HG02642 (cell line): ENCODE data around the gene GPC5.
"Not testable (repeated sequence)": the region's sequence is repeated elsewhere in the genome, so short reads cannot be mapped to it uniquely, and the experiment has no call there.

Source experiments
- ATAC-seq: cut with Tn5 transposase; IDR thresholded peaks from one replicate; pipeline ENCODE4 v1.9.1; 2021; ENCODE audit warnings: mild to moderate bottlenecking; ENCODE audit not compliant: unreplicated experiment, poor library complexity

The GPC5 gene

DNA sequence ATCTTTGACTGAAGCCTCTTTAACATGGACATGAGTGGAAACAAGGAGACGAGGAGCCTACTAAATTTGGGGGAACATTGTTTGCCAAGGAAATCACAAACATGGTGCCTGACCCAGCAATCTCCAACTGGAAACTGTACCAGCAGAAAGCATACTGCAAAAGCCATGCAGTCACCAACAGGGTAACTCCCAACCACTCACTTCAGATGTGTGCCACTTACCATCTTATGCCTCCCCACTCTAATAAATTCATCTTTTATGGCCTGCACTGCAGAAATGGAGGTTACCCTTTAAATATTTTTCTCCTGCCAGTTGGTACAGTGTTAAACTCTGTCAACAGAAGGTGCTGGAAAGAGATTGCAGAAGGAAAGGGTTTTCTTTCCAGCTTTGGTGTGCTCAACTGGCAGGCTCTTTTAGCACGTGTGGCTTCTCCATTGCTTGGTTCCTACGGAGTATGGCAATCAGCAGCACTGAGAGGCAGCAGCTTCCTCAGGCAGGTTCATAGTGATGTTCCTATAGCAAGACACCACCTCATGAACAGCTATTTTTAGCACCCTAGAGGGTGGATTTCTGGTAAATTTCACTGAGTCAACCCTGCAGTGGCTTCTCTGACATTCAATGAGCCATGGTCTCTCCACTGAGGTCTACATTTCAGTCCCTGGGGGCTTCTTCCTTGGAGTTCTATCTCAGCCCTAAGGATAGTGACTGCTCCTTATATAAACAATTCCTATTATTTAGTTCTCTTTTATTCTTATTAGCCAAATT is 29.6 kb upstream of the GPC5 start:
- peak; percentile 41 for ATAC-seq

DNA sequence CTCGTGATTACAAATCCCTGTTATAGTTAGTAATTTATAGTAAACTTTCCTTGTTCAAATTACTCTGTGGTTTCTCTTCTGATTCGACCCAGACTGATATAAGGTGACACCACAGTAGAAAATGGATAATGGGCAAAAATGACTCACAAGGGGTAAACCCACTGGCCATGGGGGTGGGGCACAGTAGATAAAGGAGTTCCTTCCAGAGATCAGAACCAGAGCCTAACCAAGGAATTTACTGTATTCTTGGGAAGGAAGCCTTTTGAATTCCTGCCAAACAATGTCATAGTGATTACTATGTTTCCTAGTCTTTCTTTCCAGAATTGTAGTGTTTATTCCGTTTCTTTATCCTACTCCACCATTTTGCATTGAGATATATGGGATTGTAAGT is 29.0 kb upstream of the GPC5 start:
- peak; percentile 46 for ATAC-seq

DNA sequence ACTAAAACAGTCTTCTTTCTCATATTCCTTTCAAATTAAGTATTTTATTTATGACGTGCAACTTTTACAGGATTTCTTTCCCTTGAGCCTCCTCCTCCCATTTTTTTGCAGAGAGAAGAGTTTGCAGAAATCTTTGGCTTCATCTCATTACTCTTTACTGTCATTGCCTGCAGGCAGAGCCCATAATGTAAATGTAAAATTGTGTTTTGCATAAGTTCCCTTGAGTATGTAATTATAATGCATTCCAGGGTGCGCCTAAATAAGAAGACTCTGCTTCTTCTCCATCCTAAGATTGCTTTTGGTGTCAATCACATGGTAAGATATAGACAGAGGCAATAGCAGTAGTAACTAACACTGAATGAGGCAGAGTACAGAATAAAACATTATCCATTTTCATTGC is 27.9 kb upstream of the GPC5 start:
- ATAC-seq, result no peak

DNA sequence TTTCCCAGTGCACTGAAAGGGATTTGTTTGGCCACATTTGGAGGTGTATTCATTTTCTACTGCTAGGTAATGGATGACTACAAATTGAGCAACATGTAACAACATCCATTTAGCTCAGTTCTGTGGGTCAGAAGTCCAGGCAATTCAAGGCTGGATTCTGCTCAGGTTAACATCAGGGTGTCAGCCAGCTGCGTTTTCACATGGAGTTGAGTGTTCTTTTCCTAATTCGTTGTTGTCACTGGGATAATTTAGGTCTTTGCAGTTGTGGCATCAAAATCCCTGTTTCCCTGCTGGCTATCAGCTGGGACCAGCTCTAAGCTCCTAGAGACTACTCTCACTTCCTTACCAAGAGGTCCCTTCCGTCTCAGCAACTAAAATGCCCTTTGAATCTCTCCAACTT is 25.5 kb upstream of the GPC5 start:
- no peak for ATAC-seq

DNA sequence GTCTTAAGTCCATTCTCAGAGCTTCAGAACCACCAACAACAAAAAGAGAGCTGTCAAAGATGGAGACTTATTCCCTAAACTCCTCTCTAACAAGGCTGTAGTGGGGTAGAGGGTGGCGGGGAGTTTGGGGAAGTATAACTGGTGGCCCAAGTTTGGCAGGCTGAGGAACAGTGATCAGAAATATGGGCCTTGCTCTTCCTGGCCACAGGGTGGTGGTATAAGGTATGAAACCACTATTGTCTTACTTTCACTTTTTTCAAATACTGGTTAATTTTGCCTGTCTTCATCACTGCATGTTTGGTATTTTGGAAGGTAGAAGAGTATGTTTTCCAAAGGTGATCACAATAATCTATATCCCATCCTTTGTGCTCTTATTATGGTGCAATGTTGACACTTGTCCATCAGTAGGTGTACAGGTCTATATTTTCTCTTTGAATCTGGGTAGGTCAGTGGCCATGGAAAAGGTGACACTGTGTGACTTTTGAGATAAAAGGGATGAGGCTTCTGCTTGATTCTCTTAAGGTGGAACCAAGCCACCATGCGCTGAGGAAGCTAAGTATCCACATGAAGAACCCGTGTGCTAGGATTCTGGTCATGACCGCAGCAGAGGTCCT is 23.2 kb upstream of the GPC5 start:
- ATAC-seq, result peak; percentile 96

DNA sequence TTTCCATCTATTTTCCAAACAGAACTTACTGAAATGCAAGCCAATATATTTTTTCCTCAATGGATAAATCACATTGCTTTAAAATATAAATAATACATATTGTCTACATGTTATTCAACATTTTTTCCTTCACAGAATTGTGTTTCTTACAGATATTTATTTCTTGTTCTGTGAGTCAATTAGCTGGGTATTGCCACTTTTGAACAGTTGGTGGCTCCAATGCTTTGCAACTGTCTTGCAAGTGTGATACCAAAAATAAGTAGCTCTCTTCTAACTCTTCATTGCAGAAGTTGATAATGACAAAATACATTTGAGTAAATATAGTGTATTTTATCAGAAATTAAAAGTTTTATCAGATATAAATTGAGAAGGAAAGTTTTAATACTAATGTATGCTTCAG is 17.1 kb upstream of the GPC5 start:
- no peak for ATAC-seq

DNA sequence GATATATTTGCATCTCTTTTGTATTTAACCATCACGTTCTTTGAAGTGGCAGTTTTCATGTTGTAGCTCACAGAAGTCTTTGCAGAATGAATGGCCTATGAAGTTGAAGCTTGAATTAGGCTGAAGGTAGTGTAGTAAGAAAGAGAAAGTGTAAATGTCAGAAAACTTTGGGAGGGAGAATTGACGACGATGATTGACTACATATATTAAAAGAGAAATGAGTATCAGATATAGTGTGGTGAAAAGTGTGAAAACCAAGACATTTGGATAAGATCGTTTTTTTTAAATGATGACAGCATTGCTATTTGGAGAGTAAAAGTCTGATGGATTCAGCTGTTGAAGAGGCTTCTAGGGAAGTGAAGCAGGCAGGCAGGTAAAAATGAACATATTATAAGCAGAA is 14.6 kb upstream of the GPC5 start:
- no peak for ATAC-seq

DNA sequence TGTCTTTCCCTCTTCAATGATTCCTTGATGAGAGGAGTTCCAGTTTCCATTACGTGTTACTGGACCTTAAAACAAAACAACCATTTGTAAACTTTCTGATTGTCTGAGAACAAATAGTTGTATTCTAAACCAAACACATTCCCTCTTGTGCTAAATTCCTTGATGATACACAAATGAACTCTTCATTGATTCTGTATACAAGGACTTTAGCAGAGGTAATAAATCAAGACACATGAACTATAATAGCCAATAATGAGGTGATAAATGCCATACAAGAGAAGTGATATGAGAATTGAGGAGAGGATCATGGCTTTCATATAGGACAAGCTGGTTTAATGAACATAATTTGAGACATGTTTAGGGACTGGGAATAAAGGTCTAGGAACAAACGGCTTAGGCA is 13.5 kb upstream of the GPC5 start:
- ATAC-seq, result no peak

DNA sequence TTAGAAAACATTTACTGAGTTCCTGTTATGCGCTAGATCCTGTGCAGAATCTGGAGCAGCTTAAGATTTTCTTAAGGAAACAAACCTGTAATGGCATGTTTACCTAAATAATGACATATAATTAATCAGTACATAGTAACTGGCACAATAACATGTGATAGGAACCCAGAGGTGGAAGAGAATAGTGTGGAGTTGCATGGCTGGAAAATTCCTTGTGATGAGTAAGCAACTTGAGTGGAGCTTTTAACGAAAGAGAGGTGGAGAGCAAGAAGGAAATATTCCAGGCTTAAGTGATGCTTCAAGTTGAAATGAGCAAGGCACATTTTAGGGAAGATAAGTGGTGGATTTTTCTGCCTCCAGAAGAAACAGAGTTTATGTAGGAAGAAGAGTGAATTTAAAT is 9.2 kb upstream of the GPC5 start:
- ATAC-seq, result no peak

DNA sequence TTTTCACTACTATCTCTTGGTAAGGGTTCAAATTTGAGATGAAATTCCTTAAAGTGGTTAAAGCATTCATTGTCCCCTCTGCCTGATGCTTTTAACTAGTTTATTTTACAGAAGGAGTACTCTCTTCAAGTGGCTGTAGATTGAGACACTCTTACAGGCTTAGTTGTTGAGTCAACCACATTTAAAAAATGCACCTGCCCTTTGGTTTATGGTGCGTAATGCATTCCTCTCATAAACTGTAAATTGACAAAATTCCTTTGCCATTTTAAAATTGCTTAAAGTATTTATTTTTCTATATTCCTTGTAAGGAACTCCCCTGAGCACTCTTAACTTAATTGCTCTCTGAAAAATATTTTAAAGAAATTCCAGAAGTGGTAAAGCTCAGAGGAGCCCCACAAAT is 826 bp upstream of the GPC5 start:
- ATAC-seq, result no peak

DNA sequence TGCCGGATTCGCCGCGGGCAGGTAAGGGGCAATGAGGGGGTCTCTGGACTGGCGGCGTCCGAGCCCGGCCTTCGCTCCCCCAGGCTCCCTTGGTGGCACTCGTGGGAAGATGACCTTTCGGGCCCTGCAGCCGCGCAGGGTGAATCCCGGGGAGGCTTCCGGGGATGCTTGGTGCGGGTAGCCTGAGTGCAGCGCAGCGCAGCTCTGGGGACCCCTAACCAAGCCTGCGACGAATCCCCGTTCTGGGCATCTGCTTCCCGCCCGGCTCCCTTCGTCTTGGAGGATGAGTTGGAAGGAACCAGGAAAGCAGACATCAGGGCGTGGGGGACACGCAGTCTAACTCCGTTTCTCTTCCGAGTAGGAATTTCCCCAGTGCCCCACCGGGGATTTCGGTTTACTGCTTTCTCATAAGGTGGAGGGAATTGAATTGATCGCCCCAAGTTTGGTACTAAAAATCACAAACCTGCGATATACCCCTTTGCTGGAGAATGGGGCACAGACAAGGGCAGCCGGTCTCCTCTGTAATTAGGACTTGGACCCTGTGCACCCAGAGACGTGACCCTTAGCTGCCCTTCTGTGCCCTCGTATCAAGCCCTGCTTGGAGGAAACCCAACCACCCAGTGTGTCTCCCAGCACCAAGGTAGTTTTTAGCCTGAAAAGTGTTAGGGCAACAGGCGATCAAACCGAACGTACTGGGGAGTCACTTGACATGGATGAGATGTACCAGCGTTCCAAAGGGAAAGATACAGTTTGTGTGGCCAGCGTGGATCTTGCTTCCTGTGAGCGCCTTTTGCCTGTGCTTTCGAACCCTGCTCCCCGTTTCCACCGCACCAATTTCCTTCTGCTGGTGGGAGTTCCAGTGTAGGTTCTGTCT is 1.0 kb downstream of the GPC5 start:
- peak; percentile 29 for ATAC-seq

DNA sequence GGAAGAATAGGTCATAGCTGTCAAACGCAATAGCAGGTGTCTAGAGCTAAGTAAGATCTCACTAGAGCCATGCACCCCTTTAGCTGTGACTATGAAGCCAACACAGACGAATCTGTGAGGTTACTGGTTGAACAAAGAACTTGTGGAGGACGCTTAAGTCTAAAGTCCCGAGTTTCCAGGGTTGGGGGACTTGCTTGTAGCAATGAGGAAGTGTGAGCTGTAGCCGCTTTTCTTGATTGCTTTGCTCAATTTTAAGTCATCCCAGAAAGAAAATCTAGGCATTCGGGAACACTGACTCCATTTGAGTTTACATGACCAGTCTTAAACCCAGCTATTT is 1.6 kb downstream of the GPC5 start:
- peak; percentile 8 for ATAC-seq

DNA sequence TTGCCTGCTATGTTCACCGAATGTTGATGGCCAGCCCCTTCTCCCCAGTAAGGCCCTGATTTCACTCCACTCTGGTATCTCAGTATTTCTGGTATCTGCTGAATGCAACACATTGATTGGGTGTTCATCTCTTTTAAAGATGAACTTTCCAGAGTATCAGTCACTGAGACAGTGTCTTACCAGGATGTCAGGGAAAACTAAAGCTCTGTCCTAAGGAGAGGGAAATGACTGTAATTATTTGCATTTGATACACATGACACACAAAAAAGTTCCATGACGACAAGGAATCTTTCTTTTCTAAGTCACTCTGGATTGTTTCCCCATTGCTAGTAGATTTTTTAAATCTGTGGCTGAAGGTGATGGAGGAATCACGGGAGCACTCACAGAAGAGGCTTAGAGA is 2.2 kb downstream of the GPC5 start:
- no peak for ATAC-seq

DNA sequence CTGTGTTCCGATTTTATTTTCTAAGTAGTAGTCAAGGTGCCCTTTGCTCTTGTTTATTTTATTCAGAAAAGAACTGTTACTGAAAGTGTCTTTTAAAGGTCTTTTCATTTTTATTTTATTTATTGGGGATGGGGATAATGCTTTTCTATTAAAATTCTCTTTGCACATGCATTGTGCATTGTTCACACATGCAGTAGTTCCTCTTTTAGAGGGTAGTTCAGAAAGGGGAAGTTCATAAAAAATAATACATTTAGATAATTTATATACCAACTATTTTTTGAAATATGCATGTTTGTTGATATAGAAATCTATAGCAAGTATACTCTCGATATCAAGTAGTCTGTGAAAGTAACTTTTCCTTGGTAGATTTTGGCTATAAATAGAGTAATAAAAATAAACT is 3.5 kb downstream of the GPC5 start:
- no peak for ATAC-seq

DNA sequence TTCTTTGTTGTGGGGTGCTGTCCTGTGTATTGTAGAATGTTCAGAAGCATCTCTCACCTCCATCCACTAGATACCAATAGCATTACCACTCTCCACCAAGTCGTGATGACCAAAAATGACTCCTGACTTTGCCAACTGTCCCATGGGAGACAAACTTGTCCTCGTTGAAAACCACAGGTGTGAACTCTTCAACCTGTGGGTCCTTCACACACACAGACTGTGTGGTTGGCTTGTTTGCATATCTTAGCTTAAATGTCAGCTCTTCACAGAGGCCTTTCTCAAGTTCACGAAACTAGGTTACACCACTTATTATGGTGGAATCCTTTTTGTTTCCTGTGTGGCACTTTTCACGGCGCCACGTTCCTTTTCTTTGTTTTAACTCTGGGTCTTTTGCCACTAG is 6.8 kb downstream of the GPC5 start:
- ATAC-seq, result peak; percentile 79

DNA sequence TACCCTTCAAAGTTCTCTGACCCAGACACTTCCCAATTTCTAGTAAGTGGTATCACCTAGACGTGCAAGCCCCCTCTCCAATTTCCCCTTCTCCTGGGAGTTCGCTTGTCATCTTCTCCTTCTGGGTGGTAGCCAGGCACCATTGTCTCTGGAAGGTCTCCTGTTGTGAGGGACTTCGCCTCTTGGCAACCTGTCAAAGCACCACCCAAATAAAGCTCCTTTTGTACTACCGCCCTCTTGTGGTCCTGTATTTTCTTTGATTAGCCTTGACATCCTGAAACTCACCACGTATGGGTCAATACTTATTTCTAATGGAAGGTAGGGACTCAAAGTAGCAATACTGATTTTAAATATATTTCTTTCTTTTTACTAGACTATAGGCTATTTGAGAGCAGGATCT is 8.2 kb downstream of the GPC5 start:
- ATAC-seq, result peak; percentile 80

DNA sequence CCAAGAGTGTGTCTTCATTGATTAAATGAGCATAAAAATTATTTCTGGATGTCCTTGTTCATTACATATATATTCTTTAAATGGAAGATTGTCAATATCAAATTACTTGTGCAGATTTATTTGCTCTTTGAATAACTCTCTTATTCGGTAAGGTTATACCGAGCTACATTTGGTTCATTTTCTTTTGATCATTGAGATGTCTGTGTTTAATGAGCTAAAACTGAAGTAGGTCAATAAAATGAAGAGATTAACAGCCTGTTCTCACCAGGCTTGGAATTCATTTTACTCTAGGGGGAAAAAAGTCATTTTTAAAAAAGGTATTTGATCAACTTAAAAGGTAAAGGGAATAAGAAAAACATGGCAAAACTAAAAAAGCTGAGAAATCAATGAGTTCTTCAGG is 10.6 kb downstream of the GPC5 start:
- ATAC-seq, result no peak

DNA sequence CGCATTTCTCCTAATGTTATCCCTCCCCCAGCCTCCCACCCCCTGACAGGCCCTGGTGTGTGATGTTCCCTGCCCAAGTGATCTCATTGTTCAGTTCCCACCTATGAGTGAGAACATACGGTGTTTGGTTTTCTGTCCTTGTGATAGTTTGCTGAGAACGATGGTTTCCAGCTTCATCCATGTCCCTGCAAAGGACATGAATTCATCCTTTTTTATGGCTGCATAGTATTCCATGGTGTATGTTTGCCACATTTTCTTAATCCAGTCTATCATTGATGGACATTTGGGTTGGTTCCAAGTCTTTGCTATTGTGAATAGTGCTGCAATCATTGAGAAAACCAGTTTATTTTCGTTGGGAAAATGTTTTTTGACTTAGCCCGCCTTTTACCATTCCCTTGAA is 18.2 kb downstream of the GPC5 start:
- not testable (repeated sequence) for ATAC-seq

DNA sequence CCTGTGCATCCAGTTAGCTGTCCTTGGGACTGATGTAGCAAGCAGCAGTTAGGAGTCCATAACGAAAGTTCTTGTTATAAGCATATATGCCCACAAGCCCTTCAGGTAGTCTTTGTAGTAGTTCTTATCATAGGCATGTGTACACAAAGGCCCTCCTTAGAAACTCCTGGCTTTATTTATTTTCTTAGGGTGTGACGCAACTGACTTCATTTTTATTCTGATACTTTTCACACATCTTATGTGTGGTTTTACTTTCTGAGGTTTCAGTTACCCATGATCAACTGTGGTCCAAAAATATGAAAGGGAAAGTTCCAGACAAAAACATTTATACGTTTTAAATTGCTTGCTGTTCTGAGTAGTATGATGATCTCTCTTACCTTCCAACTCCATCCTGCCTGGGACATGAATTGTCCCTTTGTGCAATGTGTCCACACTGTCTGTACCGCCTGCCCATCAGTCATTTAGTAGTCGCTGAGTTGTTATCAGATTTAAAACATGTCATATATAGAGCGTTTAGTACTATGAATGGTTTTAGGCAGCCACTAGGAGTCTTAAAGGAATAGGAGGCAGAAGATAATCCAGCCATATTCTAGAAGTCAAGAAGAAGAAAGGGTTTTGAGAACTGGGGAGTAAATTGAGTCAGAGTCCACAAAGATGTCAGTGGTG is 19.4 kb downstream of the GPC5 start:
- ATAC-seq, result no peak

DNA sequence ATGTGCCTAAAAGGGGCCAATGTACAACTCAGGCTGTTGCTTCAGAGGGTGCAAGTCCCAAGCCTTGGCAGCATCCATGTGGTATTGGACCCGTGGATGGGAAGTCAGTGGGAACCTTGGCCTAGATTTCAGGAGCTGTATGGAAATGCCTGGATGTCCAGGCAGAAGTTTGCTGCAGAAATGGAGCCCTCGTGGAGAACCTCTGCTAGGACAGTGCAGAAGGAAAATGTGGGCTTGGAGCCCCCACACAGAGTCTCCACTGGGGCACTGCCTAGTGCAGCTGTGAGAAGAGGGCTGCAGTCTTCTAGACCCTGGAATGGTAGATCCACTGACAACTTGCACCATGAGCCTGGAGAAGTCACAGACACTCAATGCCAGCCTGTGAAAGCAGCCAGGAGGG is 28.5 kb downstream of the GPC5 start:
- no peak for ATAC-seq

DNA sequence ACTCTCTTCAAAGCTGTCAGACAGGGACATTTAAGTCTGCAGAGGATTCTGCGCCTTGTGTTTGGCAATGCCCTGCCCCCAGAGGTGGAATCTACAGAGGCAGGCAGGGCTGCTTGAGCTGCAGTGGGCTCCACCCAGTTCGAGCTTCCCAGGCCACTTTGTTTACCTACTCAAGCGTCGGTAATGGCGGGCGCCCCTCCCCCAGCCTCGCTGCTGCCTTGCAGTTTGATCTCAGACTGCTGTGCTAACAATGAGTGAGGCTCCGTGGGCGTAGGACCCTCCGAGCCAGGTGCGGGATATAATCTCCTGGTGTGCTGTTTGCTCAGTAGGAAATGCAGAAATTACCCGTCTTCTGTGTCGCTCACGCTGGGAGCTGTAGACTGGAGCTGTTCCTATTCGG is 40.3 kb downstream of the GPC5 start:
- ATAC-seq, result not testable (repeated sequence)
